Glutamatergic neuron (in vitro differentiated cells): ENCODE results near the gene MACROD2. TPM values are rescaled to one million over a fixed set of nuclear protein-coding genes. Genes with fewer than 3 reads are reported as not detected.

Experiments
- DNase-seq: peaks from one replicate; pipeline ENCODE4 v3.0.0; 2022
- H3K27ac Mint-ChIP-seq: one replicate; pipeline ENCODE4 v1.8.0; 2020; ENCODE audit warnings: mild to moderate bottlenecking, mixed read lengths, inconsistent platforms; ENCODE audit not compliant: unreplicated experiment
- H3K27me3 Mint-ChIP-seq: one replicate; pipeline ENCODE4 v1.8.0; 2020; ENCODE audit warnings: mild to moderate bottlenecking, moderate library complexity, mixed read lengths, inconsistent platforms; ENCODE audit not compliant: unreplicated experiment
- H3K36me3 Mint-ChIP-seq: one replicate; pipeline ENCODE4 v1.8.0; 2020; ENCODE audit warnings: mild to moderate bottlenecking, mixed read lengths, inconsistent platforms; ENCODE audit not compliant: unreplicated experiment
- H3K4me1 Mint-ChIP-seq: one replicate; pipeline ENCODE4 v1.8.0; 2020; ENCODE audit warnings: mild to moderate bottlenecking, low read depth, mixed read lengths, inconsistent platforms; ENCODE audit not compliant: unreplicated experiment
- H3K4me3 Mint-ChIP-seq: one replicate; pipeline ENCODE4 v1.8.0; 2020; ENCODE audit warnings: mild to moderate bottlenecking, mixed read lengths, inconsistent platforms; ENCODE audit not compliant: unreplicated experiment
- H3K9me3 Mint-ChIP-seq: one replicate; pipeline ENCODE4 v1.8.0; 2020; ENCODE audit warnings: mild to moderate bottlenecking, moderate library complexity, mixed read lengths, inconsistent platforms; ENCODE audit not compliant: unreplicated experiment
- CTCF ChIP-seq: fragments of 200-600 bp; sonication (generic); IDR thresholded peaks from one replicate; pipeline ENCODE4 v1.5.0; 2021; ENCODE audit not compliant: partially characterized antibody, unreplicated experiment
- total RNA-seq: library from RNA; stranded (reverse); fragmentation: NEBNext Ultra II Directional; extraction: Animal tissue kit (Norgen Biotek cat#: 25700); gene quantifications from one replicate; pipeline ENCODE4 v1.2.1, GENCODE V29; 2021; ENCODE audit not compliant: unreplicated experiment

Gene MACROD2
- total RNA-seq, 1 donor from 2014 or later = 8.7 TPM

GRCh38 chr20:15890407-15890982, 1895.2 kb downstream of the MACROD2 start:
- Mint-ChIP-seq H3K27me3 (no peaks in the 10 kb centered on the region), H3K36me3 (peaks cover 4% of the 10 kb centered on the region), H3K4me1 (no peaks in the 10 kb centered on the region), H3K27ac (no peak overlapping the region), H3K4me3 (no peak overlapping the region), H3K9me3 (no peaks in the 10 kb centered on the region)
- DNase-seq = no peak
- no peak for TF ChIP-seq CTCF

GRCh38 chr20:15895126-15895525, 1899.8 kb downstream of the MACROD2 start:
- no peak for DNase-seq
- TF ChIP-seq CTCF = no peak
- H3K9me3 Mint-ChIP-seq = no peaks in the 10 kb centered on the region
- H3K4me1 Mint-ChIP-seq = no peaks in the 10 kb centered on the region
- H3K27me3 Mint-ChIP-seq = no peaks in the 10 kb centered on the region
- H3K27ac Mint-ChIP-seq = no peak overlapping the region
- H3K4me3 Mint-ChIP-seq = no peak overlapping the region
- no peaks in the 10 kb centered on the region for H3K36me3 Mint-ChIP-seq

GRCh38 chr20:15895560-15896084, 1900.3 kb downstream of the MACROD2 start:
- no peaks in the 10 kb centered on the region for H3K36me3 Mint-ChIP-seq
- no peak overlapping the region for H3K27ac Mint-ChIP-seq
- H3K4me1 Mint-ChIP-seq = no peaks in the 10 kb centered on the region
- no peaks in the 10 kb centered on the region for H3K27me3 Mint-ChIP-seq
- TF ChIP-seq CTCF = no peak
- H3K4me3 Mint-ChIP-seq = no peak overlapping the region
- no peaks in the 10 kb centered on the region for H3K9me3 Mint-ChIP-seq
- DNase-seq = no peak

- no peaks in the 10 kb centered on the region for H3K36me3 Mint-ChIP-seq
- DNase-seq = no peak
- no peaks in the 10 kb centered on the region for H3K4me1 Mint-ChIP-seq
- H3K4me3 Mint-ChIP-seq = no peak overlapping the region
- no peaks in the 10 kb centered on the region for H3K27me3 Mint-ChIP-seq
- no peaks in the 10 kb centered on the region for H3K9me3 Mint-ChIP-seq
- no peak for TF ChIP-seq CTCF
- H3K27ac Mint-ChIP-seq = no peak overlapping the region
Measured at GRCh38 chr20:15899967-15900366, 1904.7 kb downstream of the MACROD2 start.

- TF ChIP-seq CTCF = no peak
- Mint-ChIP-seq H3K9me3 (no peaks in the 10 kb centered on the region), H3K27me3 (no peaks in the 10 kb centered on the region), H3K36me3 (no peaks in the 10 kb centered on the region), H3K27ac (no peak overlapping the region), H3K4me1 (no peaks in the 10 kb centered on the region), H3K4me3 (no peak overlapping the region)
- no peak for DNase-seq
Measured at GRCh38 chr20:15900443-15900842, 1905.1 kb downstream of the MACROD2 start.
